ENCODE results near the gene IKBKE.

IKBKE gene
- 48.9 to 105 (median 97.4) reads per million in 4 experiments for total RNA-seq

- peak; percentile 18 for DNase-seq
These were observed at the start of gene IKBKE for GRCh38 chr1:206469933-206470691. Gene IKBKE, plus strand, starts transcription at chr1:206470476. Its CDS starts 2,752 bp downstream, at chr1:206473228.

GRCh38 chr1:206421616-206422340 lies 48.5 kb upstream of the IKBKE start:
- no peak for DNase-seq

GRCh38 chr1:206422525-206422924 lies 47.8 kb upstream of the IKBKE start:
- no peak for DNase-seq

- no peak for DNase-seq
These were observed 43.0 kb upstream of the IKBKE start for GRCh38 chr1:206427291-206427690.

GRCh38 chr1:206429421-206429820 lies 40.9 kb upstream of the IKBKE start:
- DNase-seq = no peak

GRCh38 chr1:206430031-206430983 lies 40.0 kb upstream of the IKBKE start:
- no peak for DNase-seq

- no peak for DNase-seq
These were observed 34.8 kb upstream of the IKBKE start for GRCh38 chr1:206435445-206435844.

GRCh38 chr1:206438554-206438953 lies 31.7 kb upstream of the IKBKE start:
- no peak for DNase-seq

- DNase-seq = no peak
These were observed 31.1 kb upstream of the IKBKE start for GRCh38 chr1:206439205-206439604.

GRCh38 chr1:206441336-206441967 lies 28.8 kb upstream of the IKBKE start:
- no peak for DNase-seq

GRCh38 chr1:206442101-206442500 lies 28.2 kb upstream of the IKBKE start:
- DNase-seq = no peak

GRCh38 chr1:206445116-206445515 lies 25.2 kb upstream of the IKBKE start:
- no peak for DNase-seq

- DNase-seq = no peak
These were observed 24.3 kb upstream of the IKBKE start for GRCh38 chr1:206445911-206446356.

GRCh38 chr1:206446688-206447421 lies 23.4 kb upstream of the IKBKE start:
- DNase-seq = no peak

GRCh38 chr1:206447422-206447765 lies 22.9 kb upstream of the IKBKE start:
- no peak for DNase-seq

GRCh38 chr1:206447792-206448191 lies 22.5 kb upstream of the IKBKE start:
- no peak for DNase-seq

GRCh38 chr1:206448471-206448870 lies 21.8 kb upstream of the IKBKE start:
- no peak for DNase-seq

GRCh38 chr1:206449565-206449964 lies 20.7 kb upstream of the IKBKE start:
- DNase-seq = no peak

GRCh38 chr1:206450281-206450680 lies 20.0 kb upstream of the IKBKE start:
- no peak for DNase-seq

- no peak for DNase-seq
These were observed 19.1 kb upstream of the IKBKE start for GRCh38 chr1:206451134-206451686.

- no peak for DNase-seq
These were observed 17.2 kb upstream of the IKBKE start for GRCh38 chr1:206453111-206453510.

- DNase-seq = no peak
These were observed 15.0 kb upstream of the IKBKE start for GRCh38 chr1:206455289-206455665.

All from effector CD8-positive, alpha-beta T cell (primary cell).